IMR-90 (cell line): Measurements from ENCODE around the gene P2RX5.

Experiments
- MXI1 ChIP-seq: IDR thresholded peaks from 2 replicates; pipeline ENCODE4 v1.6.1; 2012; ENCODE audit warnings: low read depth, mild to moderate bottlenecking, low read length, moderate library complexity, borderline replicate concordance
- TF ChIP-seq, protein P1 (sequence below): conservative IDR thresholded peaks from 2 replicates; pipeline ENCODE4 v1.5.1; 2012; ENCODE audit warnings: mild to moderate bottlenecking, low read depth, low read length, improper control_type of control experiment

DNA sequence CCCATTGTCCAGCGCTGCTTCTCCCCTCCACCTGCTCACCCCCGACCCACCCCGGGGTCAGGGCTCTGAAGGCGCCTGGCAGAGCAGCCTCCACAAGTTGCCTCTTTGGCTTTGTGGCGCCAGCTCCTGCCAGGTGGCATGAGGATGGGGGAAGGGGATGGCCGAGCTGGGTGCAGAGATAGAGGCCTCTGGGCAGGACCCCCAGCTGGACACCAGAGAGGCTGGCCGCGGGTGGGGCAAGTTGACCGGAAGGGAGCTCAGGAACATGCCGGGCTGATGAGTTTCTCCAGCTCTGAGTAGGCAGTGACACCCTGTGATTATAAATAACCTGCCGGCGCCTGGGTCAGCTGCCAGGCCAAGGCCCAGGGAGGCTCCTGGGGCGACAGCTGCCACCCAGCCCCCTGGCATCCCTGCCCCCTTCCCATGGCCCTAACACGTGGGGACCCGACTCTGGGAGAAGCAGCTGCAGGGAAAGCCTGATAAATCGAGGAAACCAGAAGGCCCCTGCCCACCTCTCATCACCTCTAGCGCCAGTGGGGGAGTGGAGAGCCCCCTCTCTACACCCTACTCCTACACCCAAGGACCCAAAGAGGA, 729 bp downstream of the P2RX5 start:
- TF ChIP-seq, protein P1, sequence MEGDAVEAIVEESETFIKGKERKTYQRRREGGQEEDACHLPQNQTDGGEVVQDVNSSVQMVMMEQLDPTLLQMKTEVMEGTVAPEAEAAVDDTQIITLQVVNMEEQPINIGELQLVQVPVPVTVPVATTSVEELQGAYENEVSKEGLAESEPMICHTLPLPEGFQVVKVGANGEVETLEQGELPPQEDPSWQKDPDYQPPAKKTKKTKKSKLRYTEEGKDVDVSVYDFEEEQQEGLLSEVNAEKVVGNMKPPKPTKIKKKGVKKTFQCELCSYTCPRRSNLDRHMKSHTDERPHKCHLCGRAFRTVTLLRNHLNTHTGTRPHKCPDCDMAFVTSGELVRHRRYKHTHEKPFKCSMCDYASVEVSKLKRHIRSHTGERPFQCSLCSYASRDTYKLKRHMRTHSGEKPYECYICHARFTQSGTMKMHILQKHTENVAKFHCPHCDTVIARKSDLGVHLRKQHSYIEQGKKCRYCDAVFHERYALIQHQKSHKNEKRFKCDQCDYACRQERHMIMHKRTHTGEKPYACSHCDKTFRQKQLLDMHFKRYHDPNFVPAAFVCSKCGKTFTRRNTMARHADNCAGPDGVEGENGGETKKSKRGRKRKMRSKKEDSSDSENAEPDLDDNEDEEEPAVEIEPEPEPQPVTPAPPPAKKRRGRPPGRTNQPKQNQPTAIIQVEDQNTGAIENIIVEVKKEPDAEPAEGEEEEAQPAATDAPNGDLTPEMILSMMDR: no peak
- no peak for TF ChIP-seq MXI1
